Lower lobe of right lung (tissue), 2 donors: Measurements from ENCODE around the gene GRAMD1B. TPM values are rescaled to one million over a fixed set of nuclear protein-coding genes. Genes with fewer than 3 reads are reported as not detected.

Source experiments
- ATAC-seq, 2 donors: fragments of 200-7000 bp; cut with Tn5 transposase; one replicate each; pipeline ENCODE4 v1.9.1; 2020 to 2022; ENCODE audit warnings: mild to moderate bottlenecking in 2 of 2, moderate library complexity in 2 of 2
- DNase-seq: peaks from one replicate; pipeline ENCODE4 v3.0.0-alpha.2; 2020
- H3K27ac ChIP-seq: fragments of 200-600 bp; one replicate; pipeline ENCODE4 v1.8.0; 2022
- H3K27me3 ChIP-seq: fragments of 200-600 bp; one replicate; pipeline ENCODE4 v1.8.0; 2022; ENCODE audit warnings: low read depth
- H3K36me3 ChIP-seq: fragments of 200-600 bp; one replicate; pipeline ENCODE4 v1.8.0; 2022; ENCODE audit warnings: mild to moderate bottlenecking
- H3K4me1 ChIP-seq: fragments of 200-600 bp; one replicate; pipeline ENCODE4 v1.8.0; 2022
- H3K4me3 ChIP-seq: fragments of 200-600 bp; one replicate; pipeline ENCODE4 v1.8.0; 2022; ENCODE audit warnings: mild to moderate bottlenecking
- H3K9me3 ChIP-seq: fragments of 200-600 bp; one replicate; pipeline ENCODE4 v1.8.0; 2022
- CTCF ChIP-seq: fragments of 200-600 bp; IDR thresholded peaks from one replicate; pipeline ENCODE4 v1.8.0; 2022; ENCODE audit warnings: antibody characterized with exemption, mild to moderate bottlenecking
- intact Hi-C: fragments of 100-400 bp; cut with DNase I; formaldehyde crosslinking; loops from one replicate; pipeline ENCODE4 v1.11.0; 2022
- total RNA-seq: library from RNA; stranded (reverse); fragmentation: NEBNext Ultra II Directional; extraction: Animal tissue kit (Norgen Biotek cat#: 25700); gene quantifications from one replicate; pipeline ENCODE4 v1.2.1, GENCODE V29; 2021
- donor health status: DM: no; HTN: yes; CAD: no; lungs with severe emphysema.

Gene GRAMD1B
- total RNA-seq, 1 donor from 2014 or later: 9.9 TPM

- intact Hi-C loops: no loop called here
- H3K36me3 ChIP-seq: no peaks in the 10 kb centered on the region
- no peak overlapping the region for H3K4me3 ChIP-seq
- H3K27ac ChIP-seq: no peak overlapping the region
- no peak for DNase-seq
- peaks cover 10% of the 10 kb centered on the region for H3K27me3 ChIP-seq
- no peak for ATAC-seq
- TF ChIP-seq CTCF: no peak
- no peaks in the 10 kb centered on the region for H3K4me1 ChIP-seq
- H3K9me3 ChIP-seq: peaks cover 1% of the 10 kb centered on the region
Observed at GRCh38 chr11:123526027-123526805, 96.1 kb downstream of the GRAMD1B start.

GRCh38 chr11:123526918-123527317, 96.8 kb downstream of the GRAMD1B start:
- H3K4me1 ChIP-seq: no peaks in the 10 kb centered on the region
- no peak for DNase-seq
- no peaks in the 10 kb centered on the region for H3K9me3 ChIP-seq
- H3K4me3 ChIP-seq: no peak overlapping the region
- H3K36me3 ChIP-seq: no peaks in the 10 kb centered on the region
- no peak overlapping the region for H3K27ac ChIP-seq
- no peak for ATAC-seq
- intact Hi-C loops: no loop called here
- peaks cover 10% of the 10 kb centered on the region for H3K27me3 ChIP-seq
- no peak for TF ChIP-seq CTCF

DNA sequence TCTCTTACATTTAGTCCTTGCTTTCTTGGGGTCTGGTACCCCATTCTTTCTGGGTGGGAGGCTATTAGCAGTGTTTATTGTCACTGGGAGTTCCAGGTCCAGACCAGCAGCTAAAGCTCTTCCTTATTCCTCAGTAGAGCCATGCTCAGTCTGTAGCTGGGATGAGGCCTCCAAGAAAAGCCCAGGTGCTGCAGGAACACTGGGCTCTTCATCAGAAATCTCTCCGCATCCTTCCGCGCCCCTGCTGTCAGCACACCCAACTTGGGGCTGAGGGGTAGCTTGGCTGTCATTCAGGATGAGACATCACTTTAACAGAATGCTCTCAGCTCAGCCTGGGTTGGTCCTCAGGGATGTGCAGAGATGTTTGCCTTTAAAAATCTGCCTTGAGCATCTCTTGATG, 97.5 kb downstream of the GRAMD1B start:
- no peak overlapping the region for H3K4me3 ChIP-seq
- H3K27ac ChIP-seq: no peak overlapping the region
- ATAC-seq (no peak), DNase-seq (no peak)
- peaks cover 10% of the 10 kb centered on the region for H3K27me3 ChIP-seq
- TF ChIP-seq CTCF: no peak
- no peaks in the 10 kb centered on the region for H3K9me3 ChIP-seq
- intact Hi-C loops: no loop called here
- no peaks in the 10 kb centered on the region for H3K36me3 ChIP-seq
- H3K4me1 ChIP-seq: no peaks in the 10 kb centered on the region

DNA sequence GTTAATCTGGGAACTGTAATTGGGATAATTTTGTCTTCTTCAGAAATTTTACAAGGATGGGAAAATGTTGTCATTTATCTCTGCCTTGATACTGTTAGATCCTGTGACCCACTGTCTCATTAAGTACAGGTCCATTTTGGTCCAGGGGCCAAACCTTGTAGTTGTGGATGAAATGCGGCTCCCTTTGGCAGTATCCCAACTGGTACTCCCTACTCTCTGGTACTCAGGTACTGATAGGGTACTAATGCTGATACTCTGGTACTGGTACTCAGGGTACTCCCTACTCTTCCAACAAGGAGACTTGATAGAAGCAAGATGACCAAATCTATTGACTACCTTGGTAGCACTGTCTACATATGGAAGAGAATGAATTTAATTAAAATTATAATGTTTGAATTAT, 97.9 kb downstream of the GRAMD1B start:
- H3K27me3 ChIP-seq: peaks cover 10% of the 10 kb centered on the region
- intact Hi-C loops: no loop called here
- DNase-seq: no peak
- H3K27ac ChIP-seq: no peak overlapping the region
- H3K36me3 ChIP-seq: no peaks in the 10 kb centered on the region
- no peaks in the 10 kb centered on the region for H3K4me1 ChIP-seq
- no peak for TF ChIP-seq CTCF
- no peak overlapping the region for H3K4me3 ChIP-seq
- no peak for ATAC-seq
- H3K9me3 ChIP-seq: no peaks in the 10 kb centered on the region

DNA sequence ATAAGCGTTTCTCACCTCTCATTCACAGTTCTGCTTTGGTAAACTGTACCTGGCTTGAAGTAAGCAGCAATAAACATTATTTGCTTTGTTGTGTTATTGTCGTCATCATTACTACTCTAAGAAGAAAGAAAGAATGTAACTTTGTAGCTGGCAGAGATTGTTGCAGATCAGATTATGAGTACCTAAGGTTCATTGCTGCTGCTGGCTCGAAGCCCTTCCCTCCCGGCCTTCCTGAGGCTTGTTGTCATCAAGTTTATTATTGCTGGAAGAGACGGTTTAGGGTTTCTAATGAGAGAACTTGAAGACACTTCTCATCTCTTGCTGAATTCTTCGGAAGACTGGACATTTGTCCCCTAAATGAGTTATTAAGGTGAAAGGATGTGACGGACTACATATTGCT, 101.3 kb downstream of the GRAMD1B start:
- no peak for DNase-seq
- ATAC-seq: no peak
- TF ChIP-seq CTCF: no peak
- Histone ChIP-seq H3K27ac (no peak overlapping the region), H3K36me3 (no peaks in the 10 kb centered on the region), H3K4me1 (no peaks in the 10 kb centered on the region), H3K27me3 (no peaks in the 10 kb centered on the region), H3K4me3 (no peak overlapping the region), H3K9me3 (no peaks in the 10 kb centered on the region)
- intact Hi-C loops: no loop called here
